Measurements from ENCODE around the gene FSD1L.

FSD1L gene

DNA sequence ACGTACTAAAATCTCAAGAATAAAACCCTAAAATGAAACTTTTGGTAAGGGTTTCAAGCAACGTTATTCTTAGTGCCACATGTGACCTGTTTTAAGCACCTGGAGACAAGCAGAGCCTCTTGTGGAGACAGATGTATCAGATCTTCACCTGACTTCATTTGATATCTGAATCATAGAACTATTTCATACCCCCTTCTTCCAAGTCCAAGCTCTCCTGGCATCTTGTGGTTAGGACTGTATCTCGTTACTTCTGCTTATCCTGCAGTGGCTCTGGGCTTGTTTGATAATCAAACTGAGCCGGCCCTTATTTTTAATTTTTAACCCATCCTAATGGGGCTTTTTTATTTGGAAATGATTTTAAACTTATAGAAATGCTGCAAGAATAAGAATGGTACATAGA lies 11.1 kb upstream of the FSD1L start:
- no peak for DNase-seq

- DNase-seq = no peak
Observed at GRCh38 chr9:105437704-105438103, 10.1 kb upstream of the FSD1L start.

DNA sequence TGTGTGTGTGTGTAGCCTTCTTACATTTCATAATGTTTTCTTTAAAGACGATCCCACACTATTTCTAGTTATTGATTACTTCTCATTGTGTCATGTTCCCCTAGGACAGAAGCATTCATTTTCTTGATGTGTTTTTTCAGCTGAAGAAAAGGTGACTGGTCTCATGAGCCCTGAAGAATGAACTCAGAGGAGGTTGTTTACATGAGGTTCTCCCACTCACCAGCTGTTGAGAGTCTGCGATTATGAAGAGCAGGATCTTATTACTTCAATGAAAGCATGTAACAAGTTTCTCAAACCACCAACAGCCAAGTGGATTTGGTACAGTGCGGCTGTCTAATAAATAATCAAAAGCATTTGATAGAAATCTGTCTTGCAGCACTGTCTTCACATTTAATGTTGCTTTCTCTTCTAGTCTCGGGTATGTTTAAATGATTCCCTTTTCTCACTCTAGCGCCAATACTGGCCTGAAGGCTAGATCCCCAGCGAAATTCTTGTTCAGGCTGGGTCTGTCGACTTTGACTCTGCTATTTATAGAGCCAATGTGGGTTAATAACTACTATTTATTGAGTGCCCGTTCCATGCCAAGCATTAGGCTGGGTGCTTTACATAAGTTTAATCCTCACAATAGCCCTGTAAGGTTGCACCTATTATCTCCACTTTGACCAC lies 9.6 kb upstream of the FSD1L start:
- no peak for DNase-seq

DNA sequence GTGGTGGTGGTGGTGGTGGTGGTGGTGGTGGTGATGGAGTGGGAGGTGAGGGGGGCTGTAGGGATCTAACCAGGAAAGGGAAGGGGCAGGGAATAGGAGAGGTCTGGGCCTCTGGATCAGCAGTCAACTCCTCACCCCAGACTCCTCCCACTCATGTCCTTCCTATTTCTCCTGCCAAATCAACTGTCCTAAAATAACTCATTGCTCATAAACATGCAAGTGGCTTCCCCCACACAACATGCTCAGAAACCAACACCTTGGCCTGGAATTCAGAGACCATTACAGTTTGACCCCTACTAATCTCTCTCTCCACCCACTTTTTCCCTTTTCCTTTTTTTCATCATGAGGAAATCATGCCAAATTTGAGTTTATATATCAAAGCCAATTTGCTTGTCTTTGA lies 8.4 kb upstream of the FSD1L start:
- DNase-seq = no peak

DNA sequence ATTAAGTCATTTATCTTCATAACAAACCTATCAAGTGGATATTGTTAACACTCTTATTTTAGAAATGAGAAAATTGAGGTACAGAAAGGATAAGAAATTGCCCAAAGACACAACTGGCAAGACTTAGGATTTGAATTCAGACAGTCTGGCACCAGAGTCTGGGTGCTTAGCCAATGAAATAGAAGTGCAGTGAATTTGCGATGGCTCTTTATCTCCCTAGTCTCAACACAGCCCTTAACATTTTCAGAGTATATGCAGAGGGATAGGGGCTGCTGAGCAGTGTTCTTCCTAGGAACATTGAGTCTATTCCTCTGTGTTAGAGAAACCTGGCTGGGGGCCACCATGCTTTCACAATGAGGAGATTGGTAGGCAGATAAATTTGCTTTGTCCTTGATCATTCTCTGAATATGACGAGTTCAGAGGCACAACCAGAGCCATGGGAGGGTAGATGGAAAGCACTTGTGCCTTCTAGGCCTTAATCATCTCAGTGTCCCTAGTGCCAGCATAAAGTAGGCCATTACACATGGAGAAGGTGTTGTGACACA lies 6.1 kb upstream of the FSD1L start:
- no peak for DNase-seq

DNA sequence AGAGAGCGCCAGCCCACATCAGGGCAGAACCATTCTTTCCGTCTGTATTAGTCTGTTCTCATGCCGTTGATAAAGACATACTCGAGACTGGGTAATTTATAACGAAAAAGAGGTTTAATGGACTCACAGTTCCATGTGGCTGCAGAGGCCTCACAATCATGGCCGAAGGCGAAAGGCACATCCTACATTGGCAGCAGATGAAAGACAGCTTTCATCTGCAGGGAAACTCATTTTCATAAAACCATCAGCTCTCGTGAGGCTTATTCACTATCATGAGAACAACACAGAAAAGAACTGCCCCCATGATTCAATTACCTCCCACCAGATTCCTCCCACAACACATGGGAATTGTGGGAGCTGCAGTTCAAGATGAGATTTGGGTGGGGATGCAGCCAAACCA lies 4.7 kb upstream of the FSD1L start:
- DNase-seq = no peak

DNA sequence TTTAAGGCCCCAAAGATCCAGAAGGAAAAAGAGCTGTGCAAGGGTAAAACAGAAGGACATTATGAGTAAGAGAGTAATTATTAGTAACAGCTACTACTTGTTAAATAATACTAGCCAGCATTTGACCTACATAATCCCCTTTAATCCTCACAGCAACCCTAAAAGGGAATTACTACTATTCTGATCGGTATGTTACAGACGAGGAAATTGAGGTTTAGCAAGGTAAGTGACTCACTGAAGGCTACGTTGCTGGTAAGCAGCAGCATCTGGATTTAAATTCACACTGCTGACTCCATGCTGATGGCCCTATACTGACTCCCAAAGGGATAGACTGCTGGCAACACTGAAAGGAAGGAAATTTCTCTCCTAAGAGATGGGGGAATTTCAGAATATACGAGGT lies 3.7 kb upstream of the FSD1L start:
- no peak for DNase-seq

- no peak for DNase-seq
Observed at GRCh38 chr9:105445203-105445881, 2.5 kb upstream of the FSD1L start.

DNA sequence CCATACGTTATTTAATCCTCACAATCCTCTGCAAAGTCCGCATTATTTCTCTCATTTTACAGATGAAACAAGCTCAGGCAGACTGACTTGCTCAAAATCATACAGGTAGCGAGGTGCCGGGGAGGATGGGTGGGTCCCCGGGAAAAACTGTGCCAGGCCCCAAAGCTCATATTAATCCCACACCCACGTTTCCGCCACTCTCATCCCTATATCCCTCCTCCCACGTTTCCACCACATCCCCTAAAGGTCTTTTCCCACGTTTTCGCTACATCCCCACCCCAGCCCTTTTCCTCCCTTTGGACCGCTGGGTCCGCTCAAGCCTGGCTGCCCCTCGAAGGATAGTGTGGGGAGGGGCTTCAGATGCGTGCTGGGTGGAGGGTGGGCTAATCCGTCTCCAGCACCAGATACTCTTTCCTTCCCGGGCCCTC lies 434 bp upstream of the FSD1L start:
- no peak for DNase-seq

DNA sequence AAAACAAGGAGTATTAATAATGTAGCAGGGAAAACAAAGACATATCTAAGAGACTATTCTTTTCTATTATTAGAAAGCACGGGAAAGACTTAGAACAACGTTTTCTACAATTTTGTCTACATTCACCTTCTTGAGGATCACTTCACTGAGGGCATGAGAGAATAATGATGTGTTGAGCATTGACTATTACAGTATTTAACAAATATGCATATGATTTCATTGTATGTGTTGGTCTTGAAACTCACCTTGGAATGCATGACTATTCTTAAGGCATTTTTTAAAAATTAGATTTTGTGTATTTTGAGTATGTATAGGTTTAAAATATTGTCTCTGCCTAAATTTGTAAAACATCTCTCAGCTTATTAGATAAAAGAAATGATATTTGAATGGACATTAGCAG lies 1.2 kb downstream of the FSD1L start:
- DNase-seq = no peak

DNA sequence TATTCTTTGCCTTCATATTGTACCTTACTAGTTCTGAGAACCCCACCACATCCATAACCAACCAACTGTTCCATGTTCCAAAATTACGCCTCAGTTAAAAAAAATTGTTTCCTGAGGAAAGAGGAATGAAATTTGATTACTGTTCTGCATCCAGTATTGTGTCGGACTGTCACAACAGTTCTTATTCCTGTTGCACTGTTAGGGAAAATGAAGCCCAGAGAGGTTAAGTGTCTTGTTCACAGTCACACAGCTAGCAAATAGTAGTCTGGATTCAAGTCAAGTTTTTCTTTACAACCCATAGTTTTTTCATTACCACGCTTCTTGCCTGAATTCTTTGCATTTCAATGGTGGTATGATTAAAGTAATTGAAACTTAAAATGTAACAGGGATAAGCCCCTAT lies 4.4 kb downstream of the FSD1L start:
- no peak for DNase-seq

- DNase-seq = no peak
Observed at GRCh38 chr9:105455836-105456475, 8.1 kb downstream of the FSD1L start.

DNA sequence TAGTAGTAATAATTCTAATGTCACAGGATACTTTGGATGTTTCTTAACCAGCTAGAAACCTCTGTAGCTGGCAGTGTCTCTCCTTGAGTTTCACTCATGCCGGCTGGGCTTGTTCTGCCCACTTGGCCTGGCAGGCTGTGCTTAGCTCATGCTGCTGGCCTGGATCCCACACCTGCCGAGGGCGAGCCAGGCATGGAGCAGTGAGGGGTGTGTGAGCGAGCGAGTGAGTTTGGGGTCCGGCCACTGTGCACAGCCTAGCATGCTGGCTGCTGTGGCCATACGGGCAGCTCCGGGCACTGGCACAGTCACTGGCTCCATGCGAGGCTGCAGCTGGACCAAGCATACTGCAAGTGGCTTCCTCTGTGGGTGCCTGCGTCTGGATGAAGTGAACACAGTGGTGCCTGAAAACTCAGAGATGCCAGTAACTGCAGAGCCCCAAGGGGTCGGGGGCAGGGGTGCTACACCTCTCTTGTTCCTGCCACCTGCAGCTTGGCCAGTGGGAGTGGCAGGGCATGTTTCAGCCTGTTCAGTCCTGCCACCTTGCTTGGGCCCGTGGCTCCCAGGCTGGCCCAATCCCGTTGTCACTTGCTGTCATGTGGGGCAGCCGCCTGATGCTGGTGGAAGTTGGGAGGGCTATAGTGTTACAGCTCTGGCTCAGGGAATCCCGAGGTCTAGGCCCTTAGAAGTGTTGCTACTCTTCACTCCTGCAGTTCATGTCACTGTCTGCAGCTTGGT lies 9.9 kb downstream of the FSD1L start:
- DNase-seq = no peak

DNA sequence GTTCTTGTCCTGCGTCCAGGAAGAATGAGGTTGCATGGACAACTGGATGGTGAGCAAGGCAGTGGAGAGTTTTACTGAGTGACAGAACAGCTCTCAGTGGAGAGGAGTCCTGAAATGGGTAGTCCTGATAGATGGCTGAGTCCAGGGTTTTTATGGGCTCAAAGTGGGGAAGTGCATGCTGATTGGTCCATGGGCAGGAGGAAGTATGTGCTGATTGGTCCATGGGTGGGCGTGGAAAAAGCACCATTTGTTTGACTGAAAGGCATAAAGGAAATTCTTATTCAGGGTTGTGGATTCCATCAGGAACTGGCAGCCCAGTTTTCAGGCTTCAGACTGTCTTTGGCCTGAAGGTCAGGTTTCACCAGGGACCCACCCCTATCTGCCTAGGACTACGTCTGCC lies 10.6 kb downstream of the FSD1L start:
- DNase-seq = no peak

GRCh38 chr9:105459336-105459735 lies 11.5 kb downstream of the FSD1L start:
- DNase-seq = no peak

DNA sequence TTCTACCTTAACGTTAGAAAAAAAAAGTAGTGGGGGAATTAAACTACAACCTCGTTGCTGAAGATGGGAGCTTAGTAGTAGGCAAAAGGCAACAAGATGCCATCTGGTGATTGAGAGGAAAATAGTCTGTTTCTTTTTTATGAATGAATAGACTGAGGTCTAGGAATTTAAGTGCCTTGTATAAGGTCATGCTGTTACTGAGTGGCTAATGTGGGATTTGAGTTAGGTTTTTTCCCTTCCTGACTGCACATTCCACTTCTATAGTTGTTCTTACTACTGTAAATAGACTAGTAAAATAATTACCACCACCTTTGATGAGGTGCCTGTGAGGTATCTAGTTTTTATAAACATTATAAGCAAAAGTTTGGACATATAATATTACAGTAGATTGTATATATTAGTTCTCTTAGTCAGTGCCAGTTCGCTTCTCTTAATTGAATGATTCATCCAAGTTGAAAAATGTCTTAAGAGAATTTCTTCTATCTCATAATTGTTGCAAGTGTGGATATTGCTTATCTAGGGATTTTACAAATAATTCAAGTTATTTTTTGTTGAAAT lies 19.1 kb downstream of the FSD1L start:
- DNase-seq = no peak

DNA sequence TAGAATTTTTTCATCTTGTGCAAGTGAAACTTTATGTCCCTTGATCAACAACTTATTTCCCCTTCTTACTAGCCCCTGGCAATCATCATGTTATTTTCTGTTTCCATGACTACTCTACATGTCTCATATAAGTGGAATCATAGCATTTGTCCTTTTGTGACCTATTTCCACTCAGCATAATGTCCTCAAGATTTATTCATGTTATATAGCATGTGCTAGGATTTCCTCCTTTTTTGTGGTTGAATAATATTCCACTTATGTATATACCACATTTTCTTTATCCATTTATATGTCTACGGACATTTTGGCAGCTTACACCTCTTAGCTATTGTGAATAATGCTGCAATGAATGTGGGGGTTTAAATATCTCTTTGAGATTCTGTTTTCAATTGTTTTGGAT lies 21.0 kb downstream of the FSD1L start:
- DNase-seq = no peak

DNA sequence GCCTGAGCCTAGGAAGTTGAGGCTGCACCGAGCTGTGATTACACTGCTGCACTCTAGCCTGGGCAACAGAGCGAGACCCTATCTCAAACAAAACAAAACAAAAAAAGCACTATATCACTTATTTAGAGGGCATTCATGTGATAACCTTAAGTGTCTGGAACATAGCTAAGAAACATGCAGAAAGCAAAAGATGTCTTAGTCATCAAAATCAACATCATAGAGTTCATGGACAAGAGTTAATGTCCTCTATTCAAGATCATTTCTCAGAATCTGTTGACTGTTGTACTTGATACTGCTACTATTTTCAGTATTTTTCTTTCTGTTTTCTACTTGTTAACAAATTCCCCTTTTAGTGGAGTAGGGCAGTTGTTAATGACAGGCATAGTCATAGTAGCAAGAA lies 25.4 kb downstream of the FSD1L start:
- DNase-seq = no peak

- DNase-seq = no peak
Observed at GRCh38 chr9:105475302-105475701, 27.5 kb downstream of the FSD1L start.

DNA sequence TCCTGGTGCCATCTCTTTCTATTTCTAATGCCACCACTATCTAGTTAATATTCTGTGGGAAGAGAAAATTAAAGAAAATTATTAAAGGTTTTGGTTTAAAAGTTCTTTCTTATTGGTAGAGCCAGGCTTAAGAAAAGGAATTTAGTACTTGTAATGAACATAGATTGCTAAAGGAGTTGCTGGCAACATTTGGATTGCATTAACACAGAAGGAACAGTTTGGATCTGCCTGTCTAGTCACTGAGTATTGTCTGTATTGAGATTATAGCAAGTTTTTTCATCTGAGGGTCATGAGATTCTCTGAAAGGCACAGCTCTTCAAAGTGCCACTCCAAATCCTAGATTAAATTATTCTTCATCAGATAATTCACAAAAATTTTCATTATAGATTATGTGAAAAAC lies 32.0 kb downstream of the FSD1L start:
- DNase-seq = no peak

DNA sequence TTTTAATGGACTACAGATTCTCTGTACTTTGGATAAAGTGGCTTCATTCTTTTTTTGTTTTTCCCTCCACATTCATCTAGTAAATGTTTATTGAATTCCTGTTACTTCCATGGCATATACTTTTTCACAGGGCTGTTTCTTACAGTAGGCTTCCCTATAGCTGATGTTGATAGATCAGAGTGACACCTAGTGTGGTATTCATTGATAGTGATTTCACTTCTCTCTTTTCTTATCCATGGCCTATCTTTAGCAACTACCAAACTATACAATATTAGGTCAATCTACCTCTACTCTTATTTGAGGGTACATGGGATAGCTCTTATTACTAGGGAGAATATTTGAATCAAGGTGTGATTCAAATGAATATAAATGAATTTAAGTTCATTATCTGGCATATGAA lies 35.8 kb downstream of the FSD1L start:
- DNase-seq = no peak

GRCh38 chr9:105484226-105484625 lies 36.4 kb downstream of the FSD1L start:
- DNase-seq = no peak

DNA sequence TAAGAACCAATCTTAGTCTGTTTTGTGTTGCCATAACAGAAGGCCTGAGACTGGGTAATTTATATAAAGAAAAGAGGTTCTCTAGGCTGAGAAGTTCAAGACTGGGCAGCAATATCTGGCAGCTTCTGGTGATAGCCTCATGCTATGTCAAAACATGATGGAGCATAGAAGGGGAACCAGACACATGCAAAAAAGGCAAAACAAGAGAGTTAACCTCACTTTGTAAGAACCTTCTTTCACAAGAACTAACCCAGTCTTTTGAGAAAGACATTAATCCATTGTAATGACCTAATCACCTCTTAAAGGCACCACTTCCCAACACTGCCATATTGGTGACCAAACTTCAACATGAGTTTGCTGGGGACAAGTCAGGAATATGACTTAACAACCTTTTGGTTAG lies 37.3 kb downstream of the FSD1L start:
- DNase-seq = no peak

Data from retina (tissue), 1 donor.